Hepatocyte (in vitro differentiated cells): ENCODE data around the gene NTNG1. TPM values are rescaled to one million over a fixed set of nuclear protein-coding genes. Genes with fewer than 3 reads are reported as not detected.

ENCODE experiments used
- DNase-seq: peaks from one replicate; pipeline ENCODE4 v3.0.0-alpha.2; 2016; ENCODE audit warnings: low spot score
- H2AFZ ChIP-seq: fragments of 200-600 bp; sonication (generic); 2 replicates; pipeline ENCODE4 v1.6.0; 2016; ENCODE audit warnings: antibody characterized with exemption, mild to moderate bottlenecking
- H3K27ac ChIP-seq: fragments of 200-600 bp; sonication (generic); 2 replicates; pipeline ENCODE4 v1.5.1; 2016; ENCODE audit warnings: mild to moderate bottlenecking
- H3K27me3 ChIP-seq: fragments of 200-600 bp; sonication (generic); 2 replicates; pipeline ENCODE4 v1.6.1; 2016
- H3K36me3 ChIP-seq: fragments of 200-600 bp; sonication (generic); replicated peaks from 2 replicates; pipeline ENCODE4 v1.5.1; 2016; ENCODE audit warnings: low read depth; ENCODE audit not compliant: insufficient read depth
- H3K4me1 ChIP-seq: fragments of 200-600 bp; sonication (generic); 2 replicates; pipeline ENCODE4 v1.5.1; 2016; ENCODE audit warnings: mild to moderate bottlenecking, moderate library complexity; ENCODE audit not compliant: insufficient read depth
- H3K4me2 ChIP-seq: fragments of 200-600 bp; sonication (generic); 2 replicates; pipeline ENCODE4 v1.6.0; 2016
- H3K4me3 ChIP-seq: fragments of 200-600 bp; sonication (generic); 2 replicates; pipeline ENCODE4 v1.5.1; 2016; ENCODE audit warnings: mild to moderate bottlenecking
- H3K79me2 ChIP-seq: fragments of 200-600 bp; sonication (generic); 2 replicates; pipeline ENCODE4 v1.6.0; 2017; ENCODE audit warnings: mild to moderate bottlenecking
- H3K9me2 ChIP-seq: fragments of 200-600 bp; sonication (generic); replicated peaks from 2 replicates; pipeline ENCODE4 v1.6.0; 2017; ENCODE audit warnings: mild to moderate bottlenecking; ENCODE audit not compliant: insufficient read depth
- H3K9me3 ChIP-seq: fragments of 200-600 bp; sonication (generic); 2 replicates; pipeline ENCODE4 v1.5.1; 2016; ENCODE audit warnings: low read depth, mild to moderate bottlenecking
- H4K20me1 ChIP-seq: fragments of 200-600 bp; sonication (generic); 2 replicates; pipeline ENCODE4 v1.6.0; 2016; ENCODE audit warnings: mild to moderate bottlenecking; ENCODE audit not compliant: insufficient read depth, poor library complexity, severe bottlenecking
- EZH2 ChIP-seq: fragments of 200-600 bp; sonication (generic); IDR thresholded peaks from 2 replicates; pipeline ENCODE4 v1.6.1; 2016; ENCODE audit warnings: antibody characterized with exemption, mild to moderate bottlenecking, borderline replicate concordance
- EZH2phosphoT487 ChIP-seq: fragments of 200-600 bp; sonication (generic); IDR thresholded peaks from one replicate; pipeline ENCODE4 v1.6.1; 2018; ENCODE audit warnings: antibody characterized with exemption, mild to moderate bottlenecking, low read depth, moderate library complexity; ENCODE audit not compliant: unreplicated experiment, severe bottlenecking
- WGBS: methylation state at CpG from one replicate; pipeline ENCODE4 v1.1.6; 2016; ENCODE audit warnings: low lambda C conversion rate; ENCODE audit errors: missing lambda C conversion rate; 5-methylcytosine and 5-hydroxymethylcytosine counted together
- polyA plus RNA-seq: library from polyadenylated mRNA; unstranded; fragments of >200 nt; fragmentation: Nextera tagmentation; extraction: Ambion mirVana; gene quantifications from 2 replicates; pipeline ENCODE4 v1.2.1, GENCODE V29; 2016
- total RNA-seq: library from RNA; depleted of rRNA; stranded (reverse); fragments of >200 nt; gene quantifications from 2 replicates; pipeline ENCODE4 v1.2.3, GENCODE V29; 2014
- TF ChIP-seq, protein P1 (sequence below): fragments of 200-600 bp; sonication (generic); IDR thresholded peaks from 2 replicates; pipeline ENCODE4 v1.5.1; 2016; ENCODE audit warnings: antibody characterized with exemption, mild to moderate bottlenecking; ENCODE audit not compliant: poor library complexity

Gene NTNG1
- total and polyA plus RNA-seq, 2 experiments from 2014 or later: 1.4 to 3.9 TPM

DNA sequence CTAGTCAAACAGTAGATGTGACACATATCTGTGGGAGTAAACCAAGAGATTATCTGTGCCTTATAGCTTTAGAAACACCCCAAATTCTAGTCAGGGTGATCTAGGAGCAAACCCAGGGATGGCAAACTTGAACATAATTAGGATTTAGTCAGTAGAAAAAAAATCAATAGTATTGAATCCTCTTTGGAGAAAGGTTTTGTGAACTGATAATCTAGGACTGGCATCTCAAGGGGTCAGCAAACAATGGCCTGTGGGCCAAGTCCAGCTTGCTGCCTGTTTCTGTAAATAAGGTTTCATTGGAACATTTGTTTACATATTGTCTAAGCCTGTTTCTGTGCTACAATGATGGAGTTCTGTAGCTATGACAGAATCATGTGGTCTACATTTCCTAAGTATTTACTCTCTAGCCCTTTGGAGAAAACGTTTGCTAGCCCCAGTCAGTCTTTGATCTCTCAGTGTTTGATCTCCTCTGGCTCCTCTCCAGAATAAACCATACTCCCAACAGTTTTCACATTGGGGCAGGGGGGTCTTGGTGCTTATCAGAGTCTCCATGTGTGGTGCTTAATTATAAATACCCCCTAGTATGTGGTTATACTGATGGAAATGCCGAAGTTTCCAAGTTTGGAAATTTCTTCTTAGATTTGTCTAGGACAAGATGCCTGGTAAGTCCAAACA lies 385.8 kb downstream of the NTNG1 start:
- H3K4me2 ChIP-seq: no peak overlapping the region
- H4K20me1 ChIP-seq: no peaks in the 10 kb centered on the region
- H3K9me2 ChIP-seq: no peaks in the 10 kb centered on the region
- H3K79me2 ChIP-seq: no peaks in the 10 kb centered on the region
- DNase-seq: peak; percentile 9
- H3K4me3 ChIP-seq: no peak overlapping the region
- H3K36me3 ChIP-seq: no peaks in the 10 kb centered on the region
- H3K27me3 ChIP-seq: no peaks in the 10 kb centered on the region
- H3K27ac ChIP-seq: no peak overlapping the region
- H2AFZ ChIP-seq: no peak overlapping the region
- no peaks in the 10 kb centered on the region for H3K9me3 ChIP-seq
- no peaks in the 10 kb centered on the region for H3K4me1 ChIP-seq
- TF ChIP-seq EZH2phosphoT487: no peak
- TF ChIP-seq EZH2: no peak
- 39% methylated on average over 2 of the region's 2 CpGs for WGBS

DNA sequence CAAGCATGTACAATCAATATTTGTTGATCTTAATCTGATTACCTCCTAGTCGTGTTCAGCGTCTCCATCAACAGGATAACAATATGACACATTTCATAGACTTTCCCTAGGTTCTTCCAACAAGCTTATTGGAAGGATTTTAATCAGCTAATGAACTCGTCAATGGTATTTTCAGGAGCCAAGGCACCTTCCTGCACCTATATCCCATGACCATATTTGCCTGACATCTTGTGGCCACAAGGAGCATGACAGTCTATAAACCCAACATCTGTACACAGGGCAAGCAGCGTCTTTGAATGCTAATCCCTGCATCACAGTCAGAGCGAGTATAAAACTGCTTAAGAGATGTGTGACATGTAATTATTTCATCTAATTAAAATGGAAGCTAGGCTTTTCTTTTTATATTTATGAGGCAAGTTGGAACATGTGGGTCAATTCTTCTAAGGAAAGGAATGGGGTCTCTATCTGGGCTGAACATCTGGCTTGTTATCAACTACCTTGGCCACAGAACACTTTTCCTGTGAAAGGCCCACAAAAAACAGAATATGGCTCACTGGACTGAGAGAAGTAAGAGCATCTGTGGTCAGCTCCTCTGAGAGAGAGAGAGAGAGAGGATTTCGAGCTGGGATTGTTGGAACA lies 388.8 kb downstream of the NTNG1 start:
- no peaks in the 10 kb centered on the region for H3K27me3 ChIP-seq
- H3K36me3 ChIP-seq: no peaks in the 10 kb centered on the region
- no peaks in the 10 kb centered on the region for H4K20me1 ChIP-seq
- no peaks in the 10 kb centered on the region for H3K9me3 ChIP-seq
- no peak overlapping the region for H3K4me3 ChIP-seq
- DNase-seq: peak; percentile 72
- no peak overlapping the region for H2AFZ ChIP-seq
- 19% methylated on average over 6 of the region's 6 CpGs for WGBS
- H3K4me1 ChIP-seq: no peaks in the 10 kb centered on the region
- TF ChIP-seq, protein P1, sequence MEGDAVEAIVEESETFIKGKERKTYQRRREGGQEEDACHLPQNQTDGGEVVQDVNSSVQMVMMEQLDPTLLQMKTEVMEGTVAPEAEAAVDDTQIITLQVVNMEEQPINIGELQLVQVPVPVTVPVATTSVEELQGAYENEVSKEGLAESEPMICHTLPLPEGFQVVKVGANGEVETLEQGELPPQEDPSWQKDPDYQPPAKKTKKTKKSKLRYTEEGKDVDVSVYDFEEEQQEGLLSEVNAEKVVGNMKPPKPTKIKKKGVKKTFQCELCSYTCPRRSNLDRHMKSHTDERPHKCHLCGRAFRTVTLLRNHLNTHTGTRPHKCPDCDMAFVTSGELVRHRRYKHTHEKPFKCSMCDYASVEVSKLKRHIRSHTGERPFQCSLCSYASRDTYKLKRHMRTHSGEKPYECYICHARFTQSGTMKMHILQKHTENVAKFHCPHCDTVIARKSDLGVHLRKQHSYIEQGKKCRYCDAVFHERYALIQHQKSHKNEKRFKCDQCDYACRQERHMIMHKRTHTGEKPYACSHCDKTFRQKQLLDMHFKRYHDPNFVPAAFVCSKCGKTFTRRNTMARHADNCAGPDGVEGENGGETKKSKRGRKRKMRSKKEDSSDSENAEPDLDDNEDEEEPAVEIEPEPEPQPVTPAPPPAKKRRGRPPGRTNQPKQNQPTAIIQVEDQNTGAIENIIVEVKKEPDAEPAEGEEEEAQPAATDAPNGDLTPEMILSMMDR: peak; percentile 79
- no peak for TF ChIP-seq EZH2
- no peak for TF ChIP-seq EZH2phosphoT487
- H3K9me2 ChIP-seq: no peaks in the 10 kb centered on the region
- no peak overlapping the region for H3K27ac ChIP-seq
- H3K4me2 ChIP-seq: no peak overlapping the region
- no peaks in the 10 kb centered on the region for H3K79me2 ChIP-seq

DNA sequence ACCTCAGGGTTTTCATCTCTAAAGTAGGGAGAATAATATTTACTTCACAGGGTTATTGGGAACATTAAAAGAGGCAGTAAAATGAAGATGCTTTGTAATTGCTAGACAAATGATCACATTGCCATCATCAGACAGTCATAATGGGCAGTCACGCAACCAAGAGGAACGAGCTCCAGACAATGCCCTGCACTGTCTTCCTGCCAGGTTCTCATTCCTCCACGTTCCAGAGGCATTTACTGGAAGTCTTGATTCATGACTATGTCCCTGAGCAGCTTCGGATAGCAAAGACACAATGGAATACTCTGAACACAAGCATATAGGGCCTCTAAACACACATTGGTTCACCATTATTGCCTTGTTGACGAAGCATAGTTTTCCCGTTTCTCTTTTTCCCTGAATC lies 389.7 kb downstream of the NTNG1 start:
- no peak for DNase-seq
- Histone ChIP-seq H3K27ac (no peak overlapping the region), H3K9me3 (no peaks in the 10 kb centered on the region), H3K4me1 (peaks cover under 1% of the 10 kb centered on the region), H3K9me2 (no peaks in the 10 kb centered on the region), H3K36me3 (no peaks in the 10 kb centered on the region), H4K20me1 (no peaks in the 10 kb centered on the region), H3K27me3 (no peaks in the 10 kb centered on the region), H3K4me2 (no peak overlapping the region), H3K4me3 (no peak overlapping the region), H3K79me2 (no peaks in the 10 kb centered on the region), H2AFZ (no peak overlapping the region)
- 53% methylated on average over 6 of the region's 6 CpGs for WGBS
- TF ChIP-seq EZH2: no peak
- TF ChIP-seq EZH2phosphoT487: no peak
- TF ChIP-seq, protein P1: no peak

DNA sequence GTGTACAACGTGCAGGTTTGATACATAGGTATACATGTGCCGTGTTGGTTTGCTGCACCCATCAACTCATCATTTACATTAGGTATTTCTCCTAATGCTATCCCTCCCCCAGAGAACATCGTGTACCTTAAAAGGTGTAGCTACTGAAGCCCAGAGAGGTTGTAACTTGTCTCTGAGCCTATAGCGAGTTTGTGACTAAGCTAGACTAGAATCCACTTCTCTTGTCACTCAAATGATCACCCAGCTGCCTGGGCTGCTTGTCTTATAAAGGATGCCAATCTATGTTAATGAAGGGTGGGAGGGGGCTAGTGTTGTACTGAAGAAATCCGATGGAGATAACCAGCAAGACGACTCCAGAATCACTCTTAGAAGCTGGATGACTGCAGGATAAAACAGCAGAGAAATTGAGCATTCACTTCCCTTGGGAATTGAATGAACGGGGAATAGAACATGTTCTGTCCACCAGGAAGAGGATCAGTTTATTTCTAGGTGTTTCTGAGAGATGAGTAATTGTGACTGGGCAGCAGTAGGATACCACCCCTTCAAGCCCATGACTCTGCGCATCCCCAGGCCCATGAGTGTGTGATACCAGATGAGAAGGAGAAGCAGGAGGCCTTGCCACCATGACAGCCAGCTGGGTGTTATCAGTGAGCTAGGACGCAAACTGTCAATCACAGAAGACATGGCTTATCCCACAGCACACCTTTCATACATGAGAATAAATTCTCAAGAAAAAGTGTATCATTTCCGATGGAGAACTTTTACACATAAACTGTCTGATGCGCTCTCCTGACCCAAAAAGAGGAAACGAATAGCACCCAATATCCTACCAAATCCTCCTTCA lies 390.4 kb downstream of the NTNG1 start:
- Histone ChIP-seq H3K36me3 (no peaks in the 10 kb centered on the region), H4K20me1 (no peaks in the 10 kb centered on the region), H3K79me2 (no peaks in the 10 kb centered on the region), H3K4me2 (no peak overlapping the region), H3K4me3 (no peak overlapping the region), H2AFZ (no peak overlapping the region), H3K27ac (no peak overlapping the region), H3K9me3 (no peaks in the 10 kb centered on the region), H3K9me2 (no peaks in the 10 kb centered on the region), H3K4me1 (peaks cover 6% of the 10 kb centered on the region), H3K27me3 (no peaks in the 10 kb centered on the region)
- no peak for DNase-seq
- TF ChIP-seq EZH2phosphoT487: no peak
- no peak for TF ChIP-seq EZH2
- TF ChIP-seq, protein P1: no peak
- WGBS: 85% methylated on average over 12 of the region's 12 CpGs
